Measurements from ENCODE around the gene PPP1R10.

PPP1R10 gene

DNA sequence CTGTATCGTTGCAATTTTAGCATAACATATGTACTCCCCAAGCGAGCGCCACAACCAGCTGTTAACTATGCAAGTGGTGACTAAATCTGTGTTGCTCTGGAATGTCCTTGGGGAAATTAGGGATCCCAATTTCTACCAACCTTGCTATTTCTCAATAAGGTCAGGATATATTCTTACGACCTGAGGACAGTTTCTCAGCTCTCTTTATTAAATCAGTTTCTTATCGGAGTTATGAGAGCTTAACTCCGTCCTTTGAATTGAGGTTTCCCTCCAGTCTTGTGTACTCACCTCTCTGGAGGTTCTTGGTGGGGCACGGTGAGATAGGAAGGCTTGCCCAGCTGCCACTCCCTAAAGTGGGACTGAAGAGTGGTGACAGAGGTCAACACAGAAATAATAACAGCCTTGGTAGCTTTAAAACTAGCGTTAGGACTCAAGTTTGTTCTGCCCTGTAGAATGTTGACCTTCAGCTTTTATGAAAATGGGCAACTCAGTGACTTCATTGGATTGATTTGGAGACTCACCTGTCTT lies 1.3 kb upstream of the PPP1R10 start:
- DNase-seq = peak; percentile 62

- DNase-seq = peak; percentile 99
Observed at GRCh38 chr6:30617565-30618269, 674 bp upstream of the PPP1R10 start, which contains the start of gene MRPS18B. Gene MRPS18B (plus strand): TSS chr6:30617840. CDS start chr6:30617866, 26 bp downstream.

DNA sequence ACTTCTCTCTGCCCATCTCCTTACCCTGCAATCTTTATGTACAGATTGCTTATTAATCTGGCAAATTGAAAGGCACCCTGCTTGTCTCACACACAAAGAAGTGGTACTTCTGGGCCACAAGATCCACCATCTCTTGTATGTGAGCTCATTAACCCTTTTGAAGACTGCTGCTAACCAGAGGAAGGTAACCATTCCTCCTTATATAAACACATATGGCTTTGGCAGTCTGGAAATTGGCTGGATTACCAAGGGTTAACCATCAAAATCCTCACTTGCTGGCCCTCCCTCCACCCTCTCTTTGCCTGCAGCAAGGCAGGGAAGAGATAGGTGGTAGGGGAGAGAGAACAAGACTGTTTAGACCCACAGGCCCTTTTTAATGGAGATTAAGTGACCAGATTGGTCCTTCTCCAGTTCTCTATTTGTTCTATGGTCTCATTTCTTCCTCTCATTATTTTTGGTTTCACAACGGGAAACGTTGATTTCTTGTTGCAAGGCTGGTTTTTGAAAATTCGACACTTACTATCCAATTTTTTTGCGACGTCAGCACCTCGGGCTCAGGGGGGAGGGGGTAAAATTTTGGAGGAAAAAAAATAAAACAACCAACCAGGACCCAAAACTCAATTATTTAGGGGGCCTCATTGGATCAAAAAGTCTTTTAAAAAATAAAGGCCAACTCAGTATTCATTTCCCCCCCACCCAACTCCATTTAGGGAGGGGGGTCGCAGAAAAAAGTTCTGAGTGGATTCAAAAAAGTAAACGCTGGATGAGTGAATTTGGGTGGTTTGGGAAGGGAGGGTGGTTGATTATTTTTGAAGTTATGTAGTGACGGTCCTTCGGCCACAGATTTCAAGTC lies 859 bp downstream of the PPP1R10 start:
- peak; percentile 81 for DNase-seq

DNA sequence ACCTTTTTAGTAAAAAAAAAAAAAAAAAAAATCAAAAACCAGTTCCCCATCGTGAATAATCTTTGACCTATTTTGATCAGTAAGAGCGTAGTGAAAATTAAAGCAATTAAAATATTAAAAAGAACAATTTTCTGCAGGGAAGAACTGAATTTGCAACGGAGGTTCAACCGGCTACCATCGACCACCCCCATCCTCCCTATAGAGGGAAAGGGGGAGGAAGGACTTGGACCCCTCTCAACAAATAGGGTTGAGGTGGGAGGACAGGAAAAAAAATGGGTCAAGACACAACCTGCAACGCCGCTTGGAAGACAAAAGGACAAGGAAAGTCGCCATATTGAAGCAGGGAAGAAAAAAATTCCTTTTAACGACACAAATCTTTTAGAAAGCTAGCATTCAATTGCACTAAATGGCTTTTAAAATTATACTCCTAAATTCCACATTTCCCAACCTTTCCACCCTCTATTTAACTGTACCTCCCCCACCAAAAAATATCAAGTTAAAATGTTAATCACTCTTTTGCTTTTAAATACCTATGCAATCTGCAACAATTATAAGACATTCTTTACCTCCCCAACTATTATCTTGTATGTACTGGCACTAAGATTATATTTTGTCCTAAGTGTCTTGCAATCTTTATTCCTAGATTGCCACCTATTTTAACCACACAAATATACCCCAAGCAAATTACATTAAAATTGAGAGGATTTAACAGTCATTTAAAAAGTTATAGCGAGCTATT lies 1.7 kb downstream of the PPP1R10 start:
- DNase-seq = peak; percentile 89

- peak; percentile 99 for DNase-seq
Observed at GRCh38 chr6:30614843-30615218, 2.2 kb downstream of the PPP1R10 start.

- DNase-seq = peak; percentile 67
Observed at GRCh38 chr6:30614044-30614842, 2.8 kb downstream of the PPP1R10 start.

GRCh38 chr6:30613251-30614043 lies 3.6 kb downstream of the PPP1R10 start:
- DNase-seq = peak; percentile 37

DNA sequence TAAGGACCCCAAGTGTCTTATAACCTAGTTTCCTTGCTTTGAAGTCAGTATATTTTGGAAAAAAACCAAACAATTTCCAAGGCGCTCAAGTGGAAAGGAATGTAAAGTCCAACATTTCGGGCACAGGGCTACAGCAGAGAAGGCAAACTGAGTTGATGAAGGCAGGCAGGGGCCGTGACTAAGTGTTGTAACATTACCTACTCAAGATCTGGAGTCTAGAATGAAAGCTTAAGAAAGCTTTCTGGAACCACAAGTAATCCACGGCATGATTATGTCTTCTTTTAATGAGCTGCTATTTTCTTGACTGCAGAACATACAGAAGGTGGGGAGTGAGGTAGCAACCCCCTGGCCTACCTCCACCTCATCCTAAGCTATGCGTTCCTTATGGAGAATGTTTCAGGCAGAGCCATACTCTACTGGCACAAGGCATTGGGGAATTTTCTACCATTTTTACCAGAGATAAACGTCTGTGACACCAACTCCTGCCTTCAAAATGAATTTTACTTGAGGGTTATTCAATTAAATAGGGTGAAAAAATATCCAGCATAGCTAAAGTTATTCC lies 4.3 kb downstream of the PPP1R10 start:
- DNase-seq = no peak

GRCh38 chr6:30612213-30612612 lies 4.8 kb downstream of the PPP1R10 start:
- DNase-seq = peak; percentile 61

GRCh38 chr6:30611856-30612194 lies 5.2 kb downstream of the PPP1R10 start:
- DNase-seq = no peak

DNA sequence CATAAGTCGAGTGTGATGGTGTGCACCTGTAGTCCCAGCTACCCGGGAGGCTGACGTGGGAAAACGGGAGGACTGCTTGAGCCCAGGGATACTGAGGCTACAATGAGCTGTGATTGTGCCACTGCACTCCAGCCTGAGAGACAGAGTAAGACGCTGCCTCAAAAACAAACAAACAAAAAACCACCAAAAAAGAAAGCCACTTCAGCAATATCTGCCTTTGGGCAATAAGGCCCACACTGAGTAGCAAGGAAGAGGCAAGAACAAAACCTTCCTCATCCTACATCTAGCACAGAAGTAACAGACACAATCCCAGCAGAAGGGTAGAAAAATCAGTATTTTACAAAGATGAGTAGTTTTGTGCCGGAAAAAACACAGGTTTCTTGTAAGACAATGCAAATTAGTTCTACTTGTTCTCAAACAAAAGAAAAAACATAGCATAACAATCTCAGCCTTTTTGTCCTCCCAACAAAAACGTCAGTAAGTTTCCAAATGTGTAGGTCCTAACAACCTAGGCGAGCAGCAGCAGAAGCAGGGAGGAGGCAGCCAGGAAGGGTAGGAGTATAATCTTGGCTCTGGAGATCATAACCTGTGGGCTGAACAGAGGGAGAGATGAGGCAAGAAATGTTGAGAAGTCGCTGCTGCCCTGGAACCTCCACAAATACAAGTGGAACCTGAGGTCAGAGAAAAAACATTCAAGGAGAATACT lies 5.7 kb downstream of the PPP1R10 start:
- DNase-seq = no peak

GRCh38 chr6:30610065-30610464 lies 7.0 kb downstream of the PPP1R10 start:
- DNase-seq = no peak

GRCh38 chr6:30603961-30604360 lies 13.1 kb downstream of the PPP1R10 start:
- no peak for DNase-seq

GRCh38 chr6:30601815-30602641 lies 15.0 kb downstream of the PPP1R10 start:
- DNase-seq = no peak

DNA sequence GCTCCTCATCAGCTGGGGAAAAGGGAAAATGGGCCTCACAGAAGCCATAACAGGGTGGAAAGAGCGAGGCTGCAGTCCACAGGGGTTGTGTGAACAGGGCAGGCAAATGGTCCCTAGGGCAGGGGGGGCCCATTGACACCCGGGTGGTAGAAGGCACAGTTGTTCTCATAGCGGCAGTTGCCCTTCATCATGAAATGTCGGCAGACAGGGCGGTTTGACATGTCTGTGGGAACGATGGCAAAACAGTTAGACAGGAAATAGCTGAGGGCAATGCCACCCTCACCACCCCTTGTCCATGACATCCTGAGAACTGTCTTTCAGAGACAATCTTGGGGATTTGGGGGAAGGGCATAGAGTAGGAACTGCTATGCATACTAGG lies 15.6 kb downstream of the PPP1R10 start:
- DNase-seq = no peak

GRCh38 chr6:30600451-30600961 lies 16.5 kb downstream of the PPP1R10 start:
- DNase-seq = peak; percentile 39

DNA sequence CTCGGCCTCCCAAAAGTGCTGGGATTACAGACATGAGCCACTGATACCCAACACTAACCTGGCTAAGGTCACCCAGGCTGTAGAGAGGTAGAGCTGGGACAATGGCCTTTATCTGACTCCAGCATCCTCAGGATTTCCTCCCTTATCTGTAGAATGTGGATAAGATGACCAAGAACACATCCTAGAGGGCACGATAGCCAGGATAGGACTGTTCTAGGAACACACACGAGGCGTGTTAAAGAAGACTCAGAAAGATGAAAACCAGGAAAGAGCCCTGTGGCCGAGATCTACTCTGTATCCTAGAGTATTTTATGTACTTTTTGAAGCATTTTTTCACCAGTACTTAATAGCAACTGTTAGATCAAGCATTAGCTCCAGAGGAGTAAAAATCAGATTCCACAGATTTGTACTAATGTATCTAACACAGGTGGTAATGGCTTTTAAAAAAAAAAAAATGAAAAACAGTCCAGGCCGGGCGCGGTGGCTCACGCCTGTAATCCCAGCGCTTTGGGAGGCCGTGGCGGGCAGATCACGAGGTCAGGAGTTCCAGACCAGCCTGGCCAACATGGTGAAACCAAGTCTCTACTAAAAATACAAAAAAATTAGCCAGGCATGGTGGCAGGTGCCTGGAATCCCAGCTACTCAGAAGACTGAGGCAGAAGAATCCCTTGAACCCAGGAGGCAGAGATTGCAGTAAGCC lies 17.3 kb downstream of the PPP1R10 start:
- no peak for DNase-seq

GRCh38 chr6:30598912-30599624 lies 18.0 kb downstream of the PPP1R10 start:
- DNase-seq = no peak

Measured in OCI-M1 (cell line).